HG03108 (cell line): ENCODE results near the gene IVL.

Source experiments
- ATAC-seq: cut with Tn5 transposase; IDR thresholded peaks from one replicate; pipeline ENCODE4 v1.9.1; 2021; ENCODE audit warnings: moderate library complexity; ENCODE audit not compliant: unreplicated experiment

IVL gene

GRCh38 chr1:152907686-152908601, at the start of gene IVL:
IVL (plus strand) TSS chr1:152908546; CDS start chr1:152909798, 1,252 bp downstream.
- ATAC-seq, result no peak

DNA sequence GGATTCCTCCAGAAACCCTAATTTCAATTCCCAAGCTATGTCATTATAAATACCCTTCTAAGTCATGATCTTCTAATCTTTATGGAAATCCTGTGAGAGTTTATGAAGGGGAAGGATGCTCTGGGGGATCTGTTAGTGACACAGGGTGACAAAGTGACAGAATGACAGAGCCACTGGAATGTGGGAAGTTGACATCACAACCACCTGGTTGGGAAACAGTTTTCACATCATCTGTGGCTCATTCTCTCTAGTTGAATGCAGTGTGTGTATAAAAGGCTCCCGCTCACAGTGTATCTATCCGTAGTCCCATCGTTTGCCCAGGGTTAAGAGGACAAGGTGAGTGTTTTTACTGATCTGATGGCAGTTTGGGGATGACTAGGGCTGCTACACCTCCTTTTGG, 48.6 kb upstream of the IVL start, which contains the start of gene LCE7A:
Gene LCE7A, plus strand, starts transcription at position 301 of the 400 bp plus-strand sequence. CDS start 702 bp downstream, outside the sequence.
- no peak for ATAC-seq

DNA sequence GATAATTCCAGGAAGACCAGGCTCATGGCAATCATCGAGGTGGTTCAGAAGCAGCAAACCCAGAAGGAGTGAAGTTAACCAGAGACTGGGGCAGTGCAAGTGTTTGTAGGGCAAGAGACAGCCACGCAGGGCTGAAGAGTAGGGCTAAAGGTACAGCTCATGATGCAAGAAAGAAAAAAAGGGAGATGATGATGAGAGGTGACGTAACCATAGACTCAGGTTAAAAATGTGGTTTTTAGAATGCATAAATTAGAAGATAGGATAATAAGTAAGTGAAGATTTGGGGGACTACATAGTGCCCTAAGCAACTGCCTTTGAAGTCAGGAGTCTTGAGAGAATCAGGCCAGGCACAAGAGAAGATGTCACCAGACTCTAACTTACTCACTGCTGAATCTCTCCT, 48.2 kb upstream of the IVL start:
- ATAC-seq, result no peak

GRCh38 chr1:152861374-152861773, 47.0 kb upstream of the IVL start:
- no peak for ATAC-seq

- ATAC-seq, result no peak
Measured at GRCh38 chr1:152864443-152864842, 43.9 kb upstream of the IVL start.

DNA sequence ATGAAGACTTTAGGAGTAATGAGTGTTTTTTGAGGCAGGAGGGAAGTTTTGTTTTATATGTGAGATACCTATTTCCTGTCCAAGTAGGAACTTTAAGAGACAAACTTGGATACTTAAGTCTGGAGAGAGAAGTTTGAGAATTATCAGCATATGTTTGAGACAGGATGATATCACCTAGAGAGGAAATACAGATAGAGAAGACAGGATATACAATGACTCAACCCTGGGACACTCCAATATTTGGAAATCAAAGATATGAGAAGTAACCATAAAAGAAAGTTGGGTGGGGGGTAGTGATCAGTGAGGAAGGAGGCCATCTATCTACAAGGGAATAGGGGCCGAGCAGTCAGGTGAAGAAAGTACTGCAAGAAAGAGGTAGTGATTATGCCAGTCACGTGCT, 42.0 kb upstream of the IVL start:
- ATAC-seq, result no peak

DNA sequence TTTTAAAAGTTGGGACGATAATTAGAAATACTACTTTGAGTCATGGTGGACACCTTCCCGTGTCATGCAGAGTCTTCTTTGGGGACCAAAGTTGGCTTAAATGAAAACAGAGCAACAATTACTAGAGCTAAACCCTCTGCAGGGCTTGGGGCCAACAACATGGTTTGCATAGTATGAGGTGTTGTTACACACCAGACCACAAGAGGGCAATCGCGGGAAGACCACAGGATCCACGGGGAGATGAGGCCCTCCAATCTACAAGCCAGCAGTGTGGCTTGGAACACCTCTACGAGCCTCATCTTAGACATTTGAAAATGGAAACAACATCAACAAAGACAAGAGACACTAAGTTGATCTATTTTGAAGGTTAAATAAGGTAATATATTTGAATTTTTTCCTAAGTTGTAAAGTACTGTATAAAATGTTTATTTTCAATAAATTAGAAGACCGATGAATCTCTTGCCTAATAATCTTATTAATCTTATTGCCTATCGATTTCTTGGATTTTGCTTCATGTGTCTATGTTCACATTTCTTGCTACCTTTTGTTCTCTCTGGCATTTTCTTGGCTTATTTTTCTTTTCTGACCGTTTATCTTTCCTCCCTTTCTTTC, 38.4 kb upstream of the IVL start:
- no peak for ATAC-seq

GRCh38 chr1:152870831-152871730, 37.3 kb upstream of the IVL start:
- ATAC-seq, result no peak

DNA sequence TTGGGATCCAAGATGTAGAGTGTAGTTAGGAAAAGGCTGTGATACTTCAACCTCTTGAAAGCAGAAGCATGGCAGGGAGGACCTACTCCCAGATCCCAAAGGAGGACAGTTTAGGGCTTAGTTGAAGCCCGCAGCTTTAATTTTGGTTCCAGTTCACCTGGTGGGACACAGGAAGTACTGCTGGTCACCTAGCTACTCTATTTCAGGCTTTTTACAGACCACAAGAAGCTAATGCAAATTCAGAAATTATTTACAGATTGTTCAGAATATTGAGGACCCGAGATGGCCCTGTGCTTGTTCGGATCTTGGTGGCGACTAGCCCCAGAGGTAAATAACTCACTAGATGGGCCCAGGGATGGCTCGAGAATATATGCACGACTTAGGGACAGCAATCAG, 36.6 kb upstream of the IVL start:
- ATAC-seq, result no peak

- ATAC-seq, result no peak
Measured at GRCh38 chr1:152873495-152873894, 34.9 kb upstream of the IVL start.

DNA sequence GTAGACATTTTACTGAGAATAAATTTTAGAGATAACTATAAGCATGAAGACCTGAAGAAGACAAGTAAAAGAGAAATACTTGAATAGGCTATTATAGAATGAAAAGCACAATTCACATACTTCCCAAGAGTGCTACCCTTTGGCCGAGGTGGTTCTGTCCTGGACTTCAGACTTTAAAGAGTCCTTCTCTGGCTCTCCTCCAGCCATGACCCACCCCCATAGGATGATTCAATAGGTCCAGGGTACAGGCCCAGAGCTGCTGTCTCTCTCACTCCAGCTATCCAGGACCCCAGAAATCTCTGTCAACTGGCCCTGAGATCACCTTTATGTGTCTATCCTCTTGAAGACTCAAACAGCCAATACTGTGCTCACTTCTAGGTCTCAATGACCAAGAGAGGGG, 31.5 kb upstream of the IVL start:
- ATAC-seq, result no peak

DNA sequence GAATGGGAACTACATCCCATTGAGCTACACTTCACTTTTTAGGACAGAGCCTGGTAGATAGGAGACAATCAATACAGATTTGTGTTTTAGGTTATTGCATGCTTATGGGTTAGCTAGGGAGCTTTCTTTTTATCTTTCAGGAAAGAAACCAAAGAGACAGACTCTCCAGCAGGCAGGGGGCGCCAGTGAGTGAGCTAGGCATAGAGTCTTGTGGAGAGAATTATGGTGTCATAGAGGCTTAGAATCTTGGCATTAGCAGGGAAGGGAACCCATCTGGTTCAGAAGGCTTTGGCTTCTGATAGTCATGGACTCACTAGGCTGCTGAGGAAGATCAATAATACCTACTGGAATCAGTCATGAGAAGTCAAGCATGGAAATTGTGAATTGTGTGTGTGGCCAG, 30.3 kb upstream of the IVL start, which contains the start of gene SMCP:
Gene SMCP, plus strand, starts transcription at position 281 of the 400 bp plus-strand sequence. CDS start 6,101 bp downstream, outside the sequence.
- ATAC-seq, result no peak

DNA sequence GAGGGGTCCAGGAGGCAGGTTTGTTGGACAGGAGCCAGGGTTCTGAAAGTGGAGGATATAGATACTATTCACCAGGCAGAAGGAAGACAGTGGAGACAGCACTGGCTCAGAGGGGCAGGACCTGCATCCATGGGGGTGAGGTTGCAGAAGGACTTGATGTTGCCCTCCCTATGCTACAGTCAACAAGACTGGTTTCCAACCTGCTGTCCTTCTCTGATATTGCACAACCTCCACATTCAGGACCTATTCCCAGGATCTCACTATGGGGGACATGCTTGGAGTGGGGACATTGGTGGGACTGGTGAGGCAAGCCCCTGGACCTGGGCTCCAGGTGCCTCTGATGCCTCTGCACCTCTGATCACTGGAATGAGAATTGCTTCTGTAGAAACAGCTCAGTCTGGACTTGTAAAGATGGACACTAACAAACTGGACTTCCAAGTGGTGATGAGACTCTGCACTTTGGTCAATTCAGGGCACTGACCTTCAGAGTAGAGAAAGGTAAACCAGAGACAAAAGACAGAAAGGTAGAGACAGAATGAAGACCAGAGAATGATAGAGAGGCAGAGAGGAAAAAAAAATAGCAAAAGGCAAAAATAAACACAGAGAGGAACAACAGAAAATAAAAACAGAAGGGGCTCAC, 28.7 kb upstream of the IVL start:
- ATAC-seq, result no peak

DNA sequence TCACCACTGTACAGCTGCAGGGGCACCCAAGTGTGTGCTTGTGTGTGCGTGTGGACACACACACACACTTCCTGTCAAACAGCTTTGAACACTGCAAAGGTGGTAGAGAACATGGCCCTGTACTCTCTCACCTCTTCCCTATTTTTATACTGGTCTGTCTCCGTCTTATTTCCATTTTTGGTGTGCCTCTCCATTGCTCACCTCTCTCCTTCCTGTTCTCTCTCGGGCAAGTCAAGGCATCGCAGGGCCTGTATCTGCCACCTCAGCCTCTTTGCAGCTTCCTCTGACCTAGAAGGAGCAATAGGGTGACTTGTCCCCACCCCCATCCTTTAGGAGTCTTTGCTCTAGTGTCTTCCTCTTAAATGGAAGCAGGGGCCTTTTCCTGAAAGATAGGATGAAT, 28.0 kb upstream of the IVL start:
- no peak for ATAC-seq

- no peak for ATAC-seq
Measured at GRCh38 chr1:152880907-152881306, 27.4 kb upstream of the IVL start.

- no peak for ATAC-seq
Measured at GRCh38 chr1:152884085-152884484, 24.3 kb upstream of the IVL start.

DNA sequence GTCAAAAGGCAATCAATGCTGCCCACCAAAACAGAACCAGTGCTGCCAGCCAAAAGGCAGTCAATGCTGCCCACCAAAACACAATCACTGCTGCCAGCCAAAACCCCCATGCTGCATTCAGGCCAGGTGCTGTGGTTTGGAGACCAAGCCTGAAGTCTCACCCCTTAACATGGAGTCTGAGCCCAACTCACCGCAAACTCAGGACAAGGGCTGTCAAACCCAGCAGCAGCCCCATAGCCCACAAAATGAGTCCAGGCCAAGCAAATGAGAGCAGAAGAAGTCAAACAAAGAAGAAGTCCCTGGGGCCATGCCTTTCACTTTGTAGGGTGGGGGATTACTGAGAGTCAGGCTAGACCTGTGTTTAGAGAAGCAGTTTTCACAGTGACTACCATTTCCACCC, 23.8 kb upstream of the IVL start:
- no peak for ATAC-seq

GRCh38 chr1:152884966-152885624, 23.3 kb upstream of the IVL start:
- ATAC-seq, result no peak

- ATAC-seq, result no peak
Measured at GRCh38 chr1:152886085-152886484, 22.3 kb upstream of the IVL start.

DNA sequence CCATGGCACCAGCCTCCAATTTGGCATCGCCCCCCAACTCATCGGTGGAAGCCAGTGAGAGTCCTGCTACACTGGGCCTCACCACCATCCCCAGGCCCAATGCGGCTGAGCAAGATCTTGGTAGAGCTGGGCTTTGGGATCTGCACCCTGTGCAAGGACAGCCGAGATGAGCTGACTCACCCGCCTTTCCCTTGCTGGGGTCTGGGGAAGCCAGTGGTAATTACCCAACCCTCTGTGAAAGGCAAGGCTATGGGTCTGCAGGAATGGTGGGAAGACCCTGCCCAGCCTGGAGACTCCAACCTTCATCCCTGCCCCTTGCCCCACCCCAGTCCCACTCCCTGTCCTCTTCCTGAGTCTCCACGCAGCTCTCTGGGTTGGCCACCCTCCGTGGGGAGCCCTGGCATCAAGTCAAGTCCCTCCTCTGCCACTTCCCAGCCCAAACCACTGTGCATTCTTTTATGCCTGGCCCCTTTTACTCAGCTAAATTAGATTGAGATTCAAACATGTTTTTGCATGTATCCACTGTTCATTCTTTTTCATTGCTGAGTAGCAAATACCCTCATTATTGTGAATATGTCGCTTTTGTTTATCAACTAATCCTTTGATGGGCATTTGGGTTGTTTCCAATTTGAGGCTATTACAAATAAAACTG, 21.5 kb upstream of the IVL start:
- no peak for ATAC-seq
